Stimulated activated naive CD4-positive, alpha-beta T cell (primary cell): ENCODE data around the gene GP5.

Experiments used
- DNase-seq, 6 experiments: peaks; one replicate each; lab custom pipeline; 2025; lab: John Stamatoyannopoulos, UW

The GP5 gene

GRCh38 chr3:194396859-194397756 is 2.0 kb downstream of the GP5 start:
- peak; percentile 28 to 82 (median 62) for DNase-seq

- DNase-seq, result no peak
Measured at GRCh38 chr3:194396539-194396858, 2.6 kb downstream of the GP5 start.

- peak; percentile 52 to 82 (median 64) for DNase-seq
Measured at GRCh38 chr3:194395778-194396538, 3.1 kb downstream of the GP5 start.

GRCh38 chr3:194395212-194395611 is 3.9 kb downstream of the GP5 start:
- DNase-seq, result no peak

- no peak for DNase-seq
Measured at GRCh38 chr3:194392576-194392975, 6.5 kb downstream of the GP5 start.

- DNase-seq, result no peak
Measured at GRCh38 chr3:194390835-194391234, 8.2 kb downstream of the GP5 start.

- DNase-seq, result no peak
Measured at GRCh38 chr3:194389269-194389668, 9.8 kb downstream of the GP5 start.

- DNase-seq, result no peak
Measured at GRCh38 chr3:194387926-194388418, 11.1 kb downstream of the GP5 start.

- no peak for DNase-seq
Measured at GRCh38 chr3:194387276-194387675, 11.8 kb downstream of the GP5 start.

GRCh38 chr3:194386648-194387047 is 12.4 kb downstream of the GP5 start:
- DNase-seq, result no peak

GRCh38 chr3:194386066-194386465 is 13.0 kb downstream of the GP5 start:
- no peak for DNase-seq

- no peak for DNase-seq
Measured at GRCh38 chr3:194384569-194385001, 14.5 kb downstream of the GP5 start.

- no peak for DNase-seq
Measured at GRCh38 chr3:194384156-194384555, 14.9 kb downstream of the GP5 start.

- no peak for DNase-seq
Measured at GRCh38 chr3:194383276-194383940, 15.7 kb downstream of the GP5 start.

- no peak for DNase-seq
Measured at GRCh38 chr3:194382892-194383223, 16.2 kb downstream of the GP5 start.

- DNase-seq, result no peak
Measured at GRCh38 chr3:194382196-194382891, 16.7 kb downstream of the GP5 start.

- DNase-seq, result no peak
Measured at GRCh38 chr3:194381460-194381875, 17.6 kb downstream of the GP5 start.

GRCh38 chr3:194380326-194380725 is 18.7 kb downstream of the GP5 start:
- no peak for DNase-seq

GRCh38 chr3:194379651-194380050 is 19.4 kb downstream of the GP5 start:
- no peak for DNase-seq

- DNase-seq, result no peak
Measured at GRCh38 chr3:194379231-194379630, 19.8 kb downstream of the GP5 start.

GRCh38 chr3:194377708-194378107 is 21.4 kb downstream of the GP5 start:
- no peak for DNase-seq

GRCh38 chr3:194376241-194376560 is 22.9 kb downstream of the GP5 start:
- DNase-seq, result no peak
